ENCODE data around the gene FNDC7.
"Not testable (repeated sequence)": the region's sequence is repeated elsewhere in the genome, so short reads cannot be mapped to it uniquely, and the experiment has no call there.

FNDC7 gene

DNA sequence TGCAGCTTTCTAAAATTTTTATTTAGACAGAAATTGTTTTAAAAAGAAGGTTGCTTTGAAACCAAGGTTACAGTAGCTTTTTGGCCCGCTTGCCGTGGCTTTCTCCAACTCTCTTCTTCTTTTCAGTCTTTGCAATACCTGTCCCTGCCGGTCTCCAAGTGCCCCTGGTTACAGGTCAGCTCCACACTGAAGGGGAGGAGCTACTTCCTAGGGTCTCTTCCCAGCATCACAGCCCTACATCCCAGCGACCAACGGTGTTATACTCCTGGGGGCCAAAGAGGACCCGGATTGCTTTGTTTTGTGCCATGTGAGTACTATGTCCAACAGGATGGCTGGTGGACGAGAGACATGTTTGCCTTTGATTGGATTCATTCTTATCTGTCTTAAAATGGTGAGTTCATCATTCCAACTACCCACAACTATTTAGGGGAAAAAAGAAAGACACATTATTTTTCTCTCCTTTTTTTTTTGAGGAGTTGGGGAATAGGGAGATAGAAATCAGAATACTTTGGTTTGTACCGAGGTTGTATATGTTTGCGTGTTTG is at the start of gene FNDC7:
TSS of gene FNDC7 (plus strand) at position 303 of the 545 bp plus-strand sequence. CDS start at position 329, 26 bp downstream.
- no peak for DNase-seq

- no peak for DNase-seq
Observed at GRCh38 chr1:108663074-108663473, 49.6 kb upstream of the FNDC7 start.

GRCh38 chr1:108664481-108664880 is 48.2 kb upstream of the FNDC7 start:
- no peak for DNase-seq

DNA sequence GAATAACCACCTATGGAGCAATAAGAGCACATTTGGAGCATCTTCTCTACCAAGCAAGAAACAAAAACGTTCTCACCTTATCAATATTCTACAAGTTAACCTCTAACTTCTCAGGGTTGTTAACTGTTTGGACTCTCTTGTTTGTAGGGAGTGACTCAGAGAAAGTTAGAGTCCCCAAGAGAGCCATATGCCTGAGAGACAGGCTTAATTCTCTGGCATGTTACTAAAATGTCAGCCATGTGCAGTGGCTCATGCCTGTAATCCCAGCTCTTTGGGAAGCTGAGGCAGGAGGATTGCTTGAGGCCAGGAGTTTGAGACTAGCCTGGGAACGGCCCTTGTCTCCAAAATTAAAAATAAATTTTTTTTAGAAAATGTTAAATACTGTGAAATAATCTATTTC is 47.6 kb upstream of the FNDC7 start:
- DNase-seq, result no peak

- no peak for DNase-seq
Observed at GRCh38 chr1:108665771-108666170, 46.9 kb upstream of the FNDC7 start.

- DNase-seq, result not testable (repeated sequence)
Observed at GRCh38 chr1:108667422-108667821, 45.3 kb upstream of the FNDC7 start.

DNA sequence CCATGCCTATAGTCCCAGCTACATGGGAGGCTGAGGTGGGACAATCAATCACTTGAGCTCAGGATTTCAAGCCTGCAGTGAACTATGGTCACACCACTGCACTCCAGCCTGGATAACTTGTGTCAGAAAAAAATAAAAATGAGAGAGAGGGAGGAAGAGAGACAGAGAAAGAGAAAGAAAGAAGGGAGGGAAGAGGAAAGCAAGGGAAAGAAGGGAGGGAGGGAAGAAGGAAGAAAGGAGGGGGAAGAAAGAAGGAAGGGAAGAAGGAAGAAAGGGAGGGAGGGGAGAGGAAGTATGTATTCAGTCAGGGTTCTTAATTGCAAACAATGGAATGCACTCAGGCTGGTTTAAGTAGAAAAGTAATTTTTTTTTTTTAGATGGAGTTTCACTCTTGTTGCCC is 43.9 kb upstream of the FNDC7 start:
- DNase-seq, result no peak

DNA sequence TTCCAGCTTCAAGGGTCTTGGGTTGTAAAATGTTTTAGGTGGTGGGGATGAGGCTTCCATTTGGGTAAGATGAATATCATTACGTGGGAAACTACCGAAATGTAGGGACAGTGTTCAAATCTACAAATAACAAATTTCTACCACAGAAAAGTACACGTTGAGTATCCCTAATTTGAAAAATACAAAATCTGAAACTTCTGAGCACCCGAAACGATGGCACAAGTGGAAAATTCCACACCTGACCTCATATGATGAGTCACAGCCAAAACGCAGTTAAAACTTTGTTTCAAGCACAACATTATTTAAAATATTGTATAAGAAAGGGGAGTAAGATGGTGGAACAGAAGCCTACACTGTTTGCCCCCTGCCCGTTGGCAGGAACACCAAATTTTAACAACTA is 43.0 kb upstream of the FNDC7 start:
- no peak for DNase-seq

- DNase-seq, result no peak
Observed at GRCh38 chr1:108670131-108670773, 42.5 kb upstream of the FNDC7 start.

GRCh38 chr1:108671143-108671542 is 41.6 kb upstream of the FNDC7 start:
- no peak for DNase-seq

DNA sequence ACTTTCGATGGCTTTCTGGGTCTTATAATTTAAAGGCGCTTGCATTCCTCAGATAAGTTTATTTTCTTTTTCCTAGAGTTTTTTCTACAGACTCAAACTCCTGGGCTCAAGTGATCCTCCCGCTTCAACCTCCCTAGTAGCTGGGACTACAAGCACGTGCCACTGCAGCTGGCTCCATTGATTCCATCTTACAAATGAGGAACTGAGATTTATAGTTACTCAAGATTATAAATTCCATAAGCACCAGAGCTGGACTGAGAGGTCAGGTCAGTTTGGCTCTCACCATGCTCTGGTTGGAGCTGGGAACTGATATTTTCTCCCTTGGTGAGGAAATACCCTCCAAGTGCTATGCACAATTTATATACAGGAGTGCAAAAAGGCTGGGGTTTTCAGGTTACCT is 34.0 kb upstream of the FNDC7 start:
- DNase-seq, result no peak

GRCh38 chr1:108679586-108680213 is 33.0 kb upstream of the FNDC7 start:
- DNase-seq, result no peak

DNA sequence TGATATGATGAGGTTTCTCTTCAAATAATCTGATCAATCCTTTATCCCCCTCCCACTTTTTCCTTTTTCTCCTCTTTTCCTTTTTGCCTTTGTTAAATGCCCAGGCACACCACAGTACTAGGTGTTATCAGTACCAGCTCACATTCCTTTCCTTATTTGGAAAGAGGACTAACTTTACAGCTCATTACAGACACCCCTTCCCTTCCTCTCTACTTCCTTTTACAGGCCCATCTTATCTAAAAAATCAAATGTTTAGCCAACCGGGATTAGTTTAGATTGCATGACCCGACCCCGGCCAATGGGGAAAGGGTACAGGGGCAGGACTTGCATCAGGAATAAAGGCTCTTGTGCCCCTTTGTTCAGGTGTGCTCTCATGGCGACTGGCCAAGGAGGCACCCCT is 31.0 kb upstream of the FNDC7 start:
- DNase-seq, result not testable (repeated sequence)

- no peak for DNase-seq
Observed at GRCh38 chr1:108685529-108685928, 27.2 kb upstream of the FNDC7 start.

GRCh38 chr1:108686614-108687313 is 25.9 kb upstream of the FNDC7 start:
- DNase-seq, result no peak

GRCh38 chr1:108691128-108691941 is 21.4 kb upstream of the FNDC7 start:
- no peak for DNase-seq

DNA sequence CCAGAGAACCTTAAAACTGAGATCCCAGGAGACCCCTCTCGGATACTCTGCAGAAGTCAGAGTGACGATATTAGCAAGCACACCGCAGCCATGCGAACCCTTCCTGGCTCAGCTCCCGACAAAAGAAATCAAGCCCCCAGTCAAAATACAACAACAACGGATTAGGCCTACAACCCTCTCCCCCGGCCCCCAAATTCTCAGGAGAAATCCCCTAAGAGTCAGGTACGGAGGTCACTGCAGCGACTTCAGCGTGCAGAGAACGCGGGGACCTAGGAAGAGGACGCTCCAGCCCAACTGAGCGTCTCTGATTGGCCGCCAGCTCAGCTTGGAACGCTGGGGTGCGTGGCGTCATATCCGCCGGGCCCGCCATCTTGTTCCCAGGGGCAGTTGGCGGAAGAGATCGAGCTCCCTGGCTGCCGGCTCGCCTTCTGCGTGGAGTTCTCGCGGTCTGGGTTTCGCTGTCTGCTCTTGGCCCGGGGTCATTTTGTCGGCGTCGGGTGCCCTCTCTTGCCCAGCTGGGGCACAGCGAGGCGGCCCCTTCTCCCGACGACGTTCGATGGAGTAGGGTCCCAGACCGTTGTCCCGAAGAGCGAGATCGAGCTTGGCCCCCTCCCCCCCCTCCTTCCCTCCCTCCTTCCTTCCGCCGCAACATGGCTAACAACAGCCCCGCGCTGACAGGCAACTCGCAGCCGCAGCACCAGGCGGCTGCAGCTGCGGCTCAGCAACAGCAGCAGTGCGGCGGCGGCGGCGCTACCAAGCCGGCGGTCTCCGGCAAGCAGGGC is 20.6 kb upstream of the FNDC7 start, which contains the start of gene PRPF38B:
TSS of gene PRPF38B (plus strand) at position 369 of the 782 bp plus-strand sequence. CDS start at position 651, 282 bp downstream.
- peak; percentile 73 for DNase-seq

DNA sequence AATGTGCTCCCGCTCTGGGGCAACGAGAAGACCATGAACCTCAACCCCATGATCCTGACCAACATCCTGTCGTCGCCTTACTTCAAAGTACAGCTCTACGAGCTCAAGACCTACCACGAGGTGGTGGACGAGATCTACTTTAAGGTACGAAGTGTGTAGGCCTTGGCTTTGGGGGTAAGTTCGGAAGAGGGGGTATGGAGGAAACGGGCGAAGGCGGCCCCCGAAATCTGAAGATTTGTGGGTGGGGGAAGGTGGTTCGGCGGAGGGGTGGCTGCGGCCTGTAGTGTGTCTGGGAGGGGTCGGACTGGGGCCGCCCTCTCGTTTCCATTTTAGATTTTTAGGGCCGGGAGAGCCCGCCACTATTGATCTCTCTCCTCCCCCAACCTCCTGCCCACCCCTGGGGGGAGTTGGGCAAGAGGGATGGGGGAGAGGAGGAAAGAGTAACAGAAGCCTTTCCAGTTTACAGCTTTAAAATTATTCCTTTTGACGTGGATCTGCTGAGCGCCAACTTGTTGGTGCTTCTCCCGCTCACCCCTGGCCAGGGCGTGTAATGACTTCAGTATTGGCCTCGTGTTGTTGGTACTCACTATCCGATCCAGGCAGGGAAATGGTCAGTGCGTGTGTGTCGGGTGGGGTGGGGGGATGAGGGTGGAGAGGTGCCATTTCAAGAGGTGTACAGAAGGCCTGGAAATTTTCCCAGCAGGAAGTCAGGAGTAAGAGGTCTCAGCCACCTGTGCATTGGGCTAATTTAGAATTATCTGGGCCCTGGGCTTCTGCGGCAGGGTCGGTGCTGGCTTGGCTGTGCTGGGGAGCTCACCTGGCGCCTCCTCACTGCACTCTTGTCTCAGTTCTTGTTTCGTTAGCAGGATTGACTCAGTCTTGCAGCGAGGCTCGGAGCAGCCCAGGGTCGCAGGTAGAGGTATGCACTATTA is 19.7 kb upstream of the FNDC7 start:
- no peak for DNase-seq

GRCh38 chr1:108695535-108695934 is 17.2 kb upstream of the FNDC7 start:
- DNase-seq, result no peak

- no peak for DNase-seq
Observed at GRCh38 chr1:108699375-108700332, 13.1 kb upstream of the FNDC7 start.
